ENCODE measurements around the gene SESN1. TPM values are rescaled to one million over a fixed set of nuclear protein-coding genes. Genes with fewer than 3 reads are reported as not detected.

The SESN1 gene
- total and polyA plus RNA-seq, 2 donors (not counting 1 experiment from before 2014, with no cell fraction given), result 16.2 to 28.6 TPM

DNA sequence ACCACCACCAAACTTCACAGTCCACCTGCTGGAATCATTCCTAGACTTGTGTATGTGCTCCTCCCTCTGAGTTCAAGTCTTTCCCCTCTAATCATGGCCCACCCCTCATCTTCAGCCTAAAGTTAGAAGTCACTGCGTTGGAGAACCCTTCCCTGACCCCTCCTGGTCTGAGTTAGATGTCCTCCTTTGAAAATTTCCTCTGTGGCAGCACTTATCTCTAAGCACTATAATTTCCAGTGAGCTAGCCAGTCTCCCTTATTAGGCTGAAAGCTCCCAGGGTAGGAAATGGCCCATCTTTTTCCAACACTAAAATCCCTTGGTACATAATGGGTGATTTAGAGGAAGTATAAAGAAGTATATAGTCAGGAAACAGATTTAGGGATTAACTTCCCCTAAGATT, 63.2 kb downstream of the SESN1 start:
- Histone ChIP-seq H2AFZ (ENCODE audit: insufficient read depth, low read depth, low read length, poor library complexity, severe bottlenecking) (no peak overlapping the region), H3K4me1 (ENCODE audit: control insufficient read depth in 2 of 2, insufficient read depth in 2 of 2, low read length in 2 of 2) (peaks cover 0 to 6% of the 10 kb centered on the region in 2 donors), H3K9ac (ENCODE audit: low read length) (no peak overlapping the region), H3K4me3 (ENCODE audit: control extremely low read depth in 1 of 5, extremely low read depth in 1 of 5, insufficient read depth in 1 of 5, low read depth in 2 of 5, low read length in 4 of 5) (no peak overlapping the region), H4K20me1 (ENCODE audit: control insufficient read depth, insufficient read depth, low read length, poor library complexity, severe bottlenecking) (no peaks in the 10 kb centered on the region), H3K4me2 (replicated peaks; ENCODE audit: low read depth, low read length, poor library complexity, severe bottlenecking) (no peak overlapping the region), H3K9me3 (ENCODE audit: control extremely low read depth in 1 of 3, control insufficient read depth in 2 of 3, insufficient read depth in 1 of 3, low read length in 2 of 3) (no peaks in the 10 kb centered on the region), H3K27me3 (replicated peaks in 1 of 4; ENCODE audit: control extremely low read depth in 1 of 4, control insufficient read depth in 3 of 4, insufficient read depth in 4 of 4, low read length in 3 of 4) (no peaks in the 10 kb centered on the region), H3K36me3 (replicated peaks in 1 of 2; ENCODE audit: control extremely low read depth in 1 of 2, control insufficient read depth in 1 of 2, extremely low read depth in 1 of 2, insufficient read depth in 2 of 2, low read length in 1 of 2) (peaks cover 0 to 3% of the 10 kb centered on the region in 2 experiments), H3K27ac (ENCODE audit: low read length in 2 of 2) (no peak overlapping the region), H3K79me2 (ENCODE audit: control insufficient read depth, insufficient read depth, low read length) (no peaks in the 10 kb centered on the region)
- CTCF ChIA-PET, result no interaction called here
- no peaks in the 10 kb centered on the region for H3K9me3 Mint-ChIP-seq (ENCODE audit: insufficient read depth)
- POLR2A ChIA-PET, result no interaction called here
- intact Hi-C loops (cut with micrococcal nuclease), result no loop called here
- H3K27ac Mint-ChIP-seq, result no peak overlapping the region
- H3K4me1 Mint-ChIP-seq, result peaks cover 2% of the 10 kb centered on the region
- DNase-seq (no peak), ATAC-seq (ENCODE audit: low read depth) (no peak)
- H3K4me3 Mint-ChIP-seq, result no peak overlapping the region
- no peak for TF ChIP-seq EZH2 (IDR thresholded peaks at IDR 0.05; ENCODE audit: borderline replicate concordance, insufficient read depth, low read depth, low read length, poor library complexity, severe bottlenecking)
- TF ChIP-seq, protein P1, sequence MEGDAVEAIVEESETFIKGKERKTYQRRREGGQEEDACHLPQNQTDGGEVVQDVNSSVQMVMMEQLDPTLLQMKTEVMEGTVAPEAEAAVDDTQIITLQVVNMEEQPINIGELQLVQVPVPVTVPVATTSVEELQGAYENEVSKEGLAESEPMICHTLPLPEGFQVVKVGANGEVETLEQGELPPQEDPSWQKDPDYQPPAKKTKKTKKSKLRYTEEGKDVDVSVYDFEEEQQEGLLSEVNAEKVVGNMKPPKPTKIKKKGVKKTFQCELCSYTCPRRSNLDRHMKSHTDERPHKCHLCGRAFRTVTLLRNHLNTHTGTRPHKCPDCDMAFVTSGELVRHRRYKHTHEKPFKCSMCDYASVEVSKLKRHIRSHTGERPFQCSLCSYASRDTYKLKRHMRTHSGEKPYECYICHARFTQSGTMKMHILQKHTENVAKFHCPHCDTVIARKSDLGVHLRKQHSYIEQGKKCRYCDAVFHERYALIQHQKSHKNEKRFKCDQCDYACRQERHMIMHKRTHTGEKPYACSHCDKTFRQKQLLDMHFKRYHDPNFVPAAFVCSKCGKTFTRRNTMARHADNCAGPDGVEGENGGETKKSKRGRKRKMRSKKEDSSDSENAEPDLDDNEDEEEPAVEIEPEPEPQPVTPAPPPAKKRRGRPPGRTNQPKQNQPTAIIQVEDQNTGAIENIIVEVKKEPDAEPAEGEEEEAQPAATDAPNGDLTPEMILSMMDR (IDR thresholded peaks at IDR 0.05), result no peak
- H3K27me3 Mint-ChIP-seq, result no peaks in the 10 kb centered on the region
- 100% methylated on average over 1 of the region's 1 CpG for WGBS (ENCODE audit: insufficient coverage)

- no peak for TF ChIP-seq EZH2 (IDR thresholded peaks at IDR 0.05; ENCODE audit: borderline replicate concordance, insufficient read depth, low read depth, low read length, poor library complexity, severe bottlenecking)
- TF ChIP-seq, protein P1 (IDR thresholded peaks at IDR 0.05), result no peak
- no peaks in the 10 kb centered on the region for H3K36me3 ChIP-seq (replicated peaks in 1 of 2; ENCODE audit: control extremely low read depth in 1 of 2, control insufficient read depth in 1 of 2, extremely low read depth in 1 of 2, insufficient read depth in 2 of 2, low read length in 1 of 2)
- no peak overlapping the region for H2AFZ ChIP-seq (ENCODE audit: insufficient read depth, low read depth, low read length, poor library complexity, severe bottlenecking)
- H3K4me1 Mint-ChIP-seq, result peaks cover 13% of the 10 kb centered on the region
- H3K27ac Mint-ChIP-seq, result no peak overlapping the region
- H3K79me2 ChIP-seq (ENCODE audit: control insufficient read depth, insufficient read depth, low read length), result no peaks in the 10 kb centered on the region
- POLR2A ChIA-PET, result no interaction called here
- H4K20me1 ChIP-seq (ENCODE audit: control insufficient read depth, insufficient read depth, low read length, poor library complexity, severe bottlenecking), result no peaks in the 10 kb centered on the region
- no peak overlapping the region for H3K4me3 Mint-ChIP-seq
- H3K27ac ChIP-seq (ENCODE audit: low read length in 2 of 2), result no peak overlapping the region
- ATAC-seq (ENCODE audit: low read depth), result no peak
- no peak overlapping the region for H3K4me3 ChIP-seq (ENCODE audit: control extremely low read depth in 1 of 5, extremely low read depth in 1 of 5, insufficient read depth in 1 of 5, low read depth in 2 of 5, low read length in 4 of 5)
- no peaks in the 10 kb centered on the region for H3K9me3 Mint-ChIP-seq (ENCODE audit: insufficient read depth)
- no peak overlapping the region for H3K9ac ChIP-seq (ENCODE audit: low read length)
- intact Hi-C loops (cut with micrococcal nuclease), result no loop called here
- H3K4me2 ChIP-seq (replicated peaks; ENCODE audit: low read depth, low read length, poor library complexity, severe bottlenecking), result no peak overlapping the region
- H3K27me3 Mint-ChIP-seq, result no peaks in the 10 kb centered on the region
- H3K27me3 ChIP-seq (replicated peaks in 1 of 4; ENCODE audit: control extremely low read depth in 1 of 4, control insufficient read depth in 3 of 4, insufficient read depth in 4 of 4, low read length in 3 of 4), result no peaks in the 10 kb centered on the region
- no peaks in the 10 kb centered on the region for H3K9me3 ChIP-seq (ENCODE audit: control extremely low read depth in 1 of 3, control insufficient read depth in 2 of 3, insufficient read depth in 1 of 3, low read length in 2 of 3)
- DNase-seq, result no peak
- CTCF ChIA-PET, result interaction anchor here (1.5 kb wide), 1 partner anchor 17 kb away, joined by 4 read pairs; no protein-coding TSS in a partner anchor
- peaks cover 0 to 3% of the 10 kb centered on the region in 2 donors for H3K4me1 ChIP-seq (ENCODE audit: control insufficient read depth in 2 of 2, insufficient read depth in 2 of 2, low read length in 2 of 2)
- WGBS (ENCODE audit: insufficient coverage), result 100% methylated on average over 1 of the region's 1 CpG
These were observed 65.3 kb downstream of the SESN1 start for GRCh38 chr6:109029313-109029712.
